OCI-LY1 (cell line): ENCODE data around the gene ZNF557.

Experiments used
- EZH2 ChIP-seq: fragments of 200-600 bp; sonication (generic), shearing (Covaris generic); IDR thresholded peaks from 2 replicates; pipeline ENCODE4 v1.8.0; 2017; ENCODE audit warnings: borderline replicate concordance, mixed run types, mild to moderate bottlenecking, antibody characterized with exemption, low read length, moderate library complexity, mixed read lengths
- TF ChIP-seq, protein P1 (sequence below): fragments of 200-600 bp; sonication (generic), shearing (Covaris generic); IDR thresholded peaks from 2 replicates; pipeline ENCODE4 v1.5.1; 2017; ENCODE audit warnings: mild to moderate bottlenecking, antibody characterized with exemption, low read length, moderate library complexity, mixed read lengths

DNA sequence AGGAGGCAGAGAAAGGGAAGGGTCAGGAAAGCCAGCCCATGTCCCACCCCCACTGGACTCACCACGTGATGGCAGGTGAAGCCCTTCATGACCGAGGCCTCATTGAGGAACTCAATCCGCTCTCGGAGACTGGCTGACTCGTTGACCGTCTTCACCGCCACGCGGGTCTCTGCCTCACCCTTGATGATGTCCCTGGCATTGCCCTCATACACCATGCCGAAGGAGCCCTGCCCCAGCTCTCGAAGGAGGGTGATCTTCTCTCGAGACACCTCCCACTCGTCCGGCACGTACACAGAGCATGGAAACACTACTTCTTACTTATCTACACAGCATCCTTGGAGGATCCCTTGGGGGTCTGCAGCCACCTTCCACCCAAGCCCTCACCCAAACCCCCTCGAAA is 55.7 kb downstream of the ZNF557 start:
- TF ChIP-seq, protein P1, sequence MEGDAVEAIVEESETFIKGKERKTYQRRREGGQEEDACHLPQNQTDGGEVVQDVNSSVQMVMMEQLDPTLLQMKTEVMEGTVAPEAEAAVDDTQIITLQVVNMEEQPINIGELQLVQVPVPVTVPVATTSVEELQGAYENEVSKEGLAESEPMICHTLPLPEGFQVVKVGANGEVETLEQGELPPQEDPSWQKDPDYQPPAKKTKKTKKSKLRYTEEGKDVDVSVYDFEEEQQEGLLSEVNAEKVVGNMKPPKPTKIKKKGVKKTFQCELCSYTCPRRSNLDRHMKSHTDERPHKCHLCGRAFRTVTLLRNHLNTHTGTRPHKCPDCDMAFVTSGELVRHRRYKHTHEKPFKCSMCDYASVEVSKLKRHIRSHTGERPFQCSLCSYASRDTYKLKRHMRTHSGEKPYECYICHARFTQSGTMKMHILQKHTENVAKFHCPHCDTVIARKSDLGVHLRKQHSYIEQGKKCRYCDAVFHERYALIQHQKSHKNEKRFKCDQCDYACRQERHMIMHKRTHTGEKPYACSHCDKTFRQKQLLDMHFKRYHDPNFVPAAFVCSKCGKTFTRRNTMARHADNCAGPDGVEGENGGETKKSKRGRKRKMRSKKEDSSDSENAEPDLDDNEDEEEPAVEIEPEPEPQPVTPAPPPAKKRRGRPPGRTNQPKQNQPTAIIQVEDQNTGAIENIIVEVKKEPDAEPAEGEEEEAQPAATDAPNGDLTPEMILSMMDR, result no peak
- no peak for TF ChIP-seq EZH2
